RWPE2 (cell line): Measurements from ENCODE around the gene CFD.

ENCODE experiments used
- ATAC-seq: fragments of 200-7000 bp; cut with Tn5 transposase; 3 replicates; pipeline ENCODE4 v1.9.1; 2021; ENCODE audit warnings: low read depth
- DNase-seq: peaks from one replicate; pipeline ENCODE4 v3.0.0-alpha.2; 2020; ENCODE audit warnings: low spot score
- H3K27ac ChIP-seq: fragments of 450-650 bp; 2 replicates; pipeline ENCODE4 v1.5.1; 2017; ENCODE audit warnings: mild to moderate bottlenecking; ENCODE audit not compliant: poor library complexity, severe bottlenecking
- H3K27me3 ChIP-seq: fragments of 250-450 bp; sonication (Bioruptor Pico); 2 replicates; pipeline ENCODE4 v1.5.1; 2021; ENCODE audit warnings: mild to moderate bottlenecking, moderate library complexity; ENCODE audit not compliant: insufficient read depth, poor library complexity, severe bottlenecking
- H3K36me3 ChIP-seq: fragments of 250-450 bp; sonication (Bioruptor Pico); 2 replicates; pipeline ENCODE4 v1.5.1; 2020; ENCODE audit warnings: low read depth, mild to moderate bottlenecking, moderate library complexity
- H3K4me1 ChIP-seq: fragments of 250-450 bp; sonication (Bioruptor Pico); 2 replicates; pipeline ENCODE4 v1.5.1; 2021; ENCODE audit warnings: mild to moderate bottlenecking, moderate library complexity; ENCODE audit not compliant: insufficient read depth, poor library complexity, severe bottlenecking
- H3K4me3 ChIP-seq: fragments of 250-450 bp; sonication (Bioruptor Pico); 2 replicates; pipeline ENCODE4 v1.5.1; 2021; ENCODE audit warnings: mild to moderate bottlenecking, moderate library complexity; ENCODE audit not compliant: severe bottlenecking
- H3K9me3 ChIP-seq: fragments of 250-450 bp; sonication (Bioruptor Pico); 2 replicates; pipeline ENCODE4 v1.5.1; 2021; ENCODE audit warnings: mild to moderate bottlenecking, moderate library complexity; ENCODE audit not compliant: severe bottlenecking
- CTCF ChIP-seq: fragments of 450-650 bp; IDR thresholded peaks from one replicate; pipeline ENCODE4 v1.5.1; 2017; ENCODE audit warnings: mild to moderate bottlenecking, moderate library complexity; ENCODE audit not compliant: poor library complexity, severe bottlenecking

The CFD gene

GRCh38 chr19:899336-900042 is 40.0 kb downstream of the CFD start:
- peak; percentile 40 for DNase-seq
- no peak for TF ChIP-seq CTCF
- H3K36me3 ChIP-seq, result peaks cover 25% of the 10 kb centered on the region
- no peak for ATAC-seq
- no peak overlapping the region for H3K4me3 ChIP-seq
- no peaks in the 10 kb centered on the region for H3K27me3 ChIP-seq
- no peak overlapping the region for H3K27ac ChIP-seq
- H3K9me3 ChIP-seq, result no peaks in the 10 kb centered on the region
- H3K4me1 ChIP-seq, result no peaks in the 10 kb centered on the region

- Histone ChIP-seq H3K4me1 (no peaks in the 10 kb centered on the region), H3K9me3 (no peaks in the 10 kb centered on the region), H3K36me3 (peaks cover 25% of the 10 kb centered on the region), H3K27ac (no peak overlapping the region), H3K4me3 (no peak overlapping the region), H3K27me3 (no peaks in the 10 kb centered on the region)
- ATAC-seq (no peak), DNase-seq (no peak)
- no peak for TF ChIP-seq CTCF
Observed at GRCh38 chr19:900043-900301, 40.5 kb downstream of the CFD start.

GRCh38 chr19:900302-901111 is 41.0 kb downstream of the CFD start:
- Histone ChIP-seq H3K9me3 (no peaks in the 10 kb centered on the region), H3K4me3 (no peak overlapping the region), H3K36me3 (peaks cover 25% of the 10 kb centered on the region), H3K27ac (no peak overlapping the region), H3K4me1 (no peaks in the 10 kb centered on the region), H3K27me3 (no peaks in the 10 kb centered on the region)
- ATAC-seq (peak; percentile 73), DNase-seq (peak; percentile 80)
- TF ChIP-seq CTCF, result no peak

GRCh38 chr19:901216-902092 is 42.0 kb downstream of the CFD start:
- Histone ChIP-seq H3K9me3 (no peaks in the 10 kb centered on the region), H3K36me3 (peaks cover 25% of the 10 kb centered on the region), H3K4me1 (no peaks in the 10 kb centered on the region), H3K27me3 (no peaks in the 10 kb centered on the region), H3K4me3 (no peak overlapping the region), H3K27ac (no peak overlapping the region)
- DNase-seq, result peak; percentile 52
- ATAC-seq, result no peak
- TF ChIP-seq CTCF, result no peak
